H1 (cell line): Measurements from ENCODE around the gene FAR2. TPM values are rescaled to one million over a fixed set of nuclear protein-coding genes. Genes with fewer than 3 reads are reported as not detected.

Experiments
- BCL11A ChIP-seq, 2 experiments: IDR thresholded peaks; one replicate each; pipeline ENCODE4 v1.6.1; 2011; ENCODE audit warnings: low read depth in 2 of 2, low read length in 2 of 2, mild to moderate bottlenecking in 2 of 2
- FOSL1 ChIP-seq: IDR thresholded peaks from 2 replicates; pipeline ENCODE4 v1.6.1; 2011; ENCODE audit warnings: mild to moderate bottlenecking, low read depth, low read length, moderate library complexity; ENCODE audit not compliant: insufficient read depth
- JUN ChIP-seq: IDR thresholded peaks from 2 replicates; pipeline ENCODE4 v1.6.1; 2011; ENCODE audit warnings: low read depth, mild to moderate bottlenecking, improper control_type of control experiment, low read length
- polyA plus RNA-seq, 7 experiments: library from polyadenylated mRNA; depleted of rRNA in 3 of 7; stranded (reverse) in 5 of 7; unstranded in 2 of 7; fragments of >200 nt in 5 of 7; fragments of 200-250 nt in 2 of 7; gene quantifications; 1 replicate in 5 of 7; 2 replicates in 1 of 7; 4 replicates in 1 of 7; pipeline versions ENCODE4 v1.2.1 to v1.2.3, GENCODE V29; 2011 to 2013; ENCODE audit warnings: missing spikeins in 2 of 7, mixed read lengths in 2 of 7
- total RNA-seq: library from RNA; stranded (reverse); fragmentation: NEBNext Ultra II Directional; extraction: Animal tissue kit (Norgen Biotek cat#: 25700); gene quantifications from 2 replicates; pipeline ENCODE4 v1.2.1, GENCODE V29; 2021
- TF ChIP-seq, protein P1 (sequence below): IDR thresholded peaks from 2 replicates; pipeline ENCODE4 v1.6.1; 2011; ENCODE audit warnings: low read length, improper control_type of control experiment
- TF ChIP-seq, protein P2 (sequence below): IDR thresholded peaks from 2 replicates; pipeline ENCODE4 v1.6.1; 2012; ENCODE audit warnings: inconsistent platforms

The FAR2 gene
- total and polyA plus RNA-seq, 2 of the 8 experiments (the other 6 are each of a cell fraction or from before 2014, with no cell fraction given) = 24.0 to 24.1 TPM

DNA sequence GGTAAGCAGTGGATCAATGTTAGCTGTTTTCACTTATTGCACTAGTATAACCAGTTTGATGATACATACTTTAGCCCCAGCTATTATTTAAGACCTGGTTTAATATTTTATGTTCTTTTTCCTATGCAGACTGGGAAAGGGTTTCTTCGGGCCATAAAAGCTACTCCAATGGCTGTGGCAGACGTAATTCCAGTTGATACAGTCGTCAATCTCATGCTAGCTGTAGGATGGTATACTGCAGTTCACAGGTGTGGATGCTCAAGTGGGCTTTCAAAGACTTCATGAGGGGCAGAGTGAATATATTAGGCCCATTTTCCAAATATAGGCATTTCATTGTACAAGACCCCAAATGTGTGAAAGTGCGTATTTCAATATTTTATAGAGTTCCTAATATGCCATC is 161.8 kb downstream of the FAR2 start (continued):
- TF ChIP-seq, protein P1, sequence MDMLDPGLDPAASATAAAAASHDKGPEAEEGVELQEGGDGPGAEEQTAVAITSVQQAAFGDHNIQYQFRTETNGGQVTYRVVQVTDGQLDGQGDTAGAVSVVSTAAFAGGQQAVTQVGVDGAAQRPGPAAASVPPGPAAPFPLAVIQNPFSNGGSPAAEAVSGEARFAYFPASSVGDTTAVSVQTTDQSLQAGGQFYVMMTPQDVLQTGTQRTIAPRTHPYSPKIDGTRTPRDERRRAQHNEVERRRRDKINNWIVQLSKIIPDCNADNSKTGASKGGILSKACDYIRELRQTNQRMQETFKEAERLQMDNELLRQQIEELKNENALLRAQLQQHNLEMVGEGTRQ = no peak
- TF ChIP-seq BCL11A (IDR thresholded peaks at IDR 0.05; ENCODE audit: low read depth in 2 of 2, low read length in 2 of 2) = no peak
- TF ChIP-seq JUN = no peak
- TF ChIP-seq, protein P2, sequence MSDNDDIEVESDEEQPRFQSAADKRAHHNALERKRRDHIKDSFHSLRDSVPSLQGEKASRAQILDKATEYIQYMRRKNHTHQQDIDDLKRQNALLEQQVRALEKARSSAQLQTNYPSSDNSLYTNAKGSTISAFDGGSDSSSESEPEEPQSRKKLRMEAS = no peak
- no peak for TF ChIP-seq FOSL1
